ENCODE results near the gene DUSP22. TPM values are rescaled to one million over a fixed set of nuclear protein-coding genes. Genes with fewer than 3 reads are reported as not detected.

Gene DUSP22
- total RNA-seq, 1 experiment from 2014 or later: 25.0 TPM

DNA sequence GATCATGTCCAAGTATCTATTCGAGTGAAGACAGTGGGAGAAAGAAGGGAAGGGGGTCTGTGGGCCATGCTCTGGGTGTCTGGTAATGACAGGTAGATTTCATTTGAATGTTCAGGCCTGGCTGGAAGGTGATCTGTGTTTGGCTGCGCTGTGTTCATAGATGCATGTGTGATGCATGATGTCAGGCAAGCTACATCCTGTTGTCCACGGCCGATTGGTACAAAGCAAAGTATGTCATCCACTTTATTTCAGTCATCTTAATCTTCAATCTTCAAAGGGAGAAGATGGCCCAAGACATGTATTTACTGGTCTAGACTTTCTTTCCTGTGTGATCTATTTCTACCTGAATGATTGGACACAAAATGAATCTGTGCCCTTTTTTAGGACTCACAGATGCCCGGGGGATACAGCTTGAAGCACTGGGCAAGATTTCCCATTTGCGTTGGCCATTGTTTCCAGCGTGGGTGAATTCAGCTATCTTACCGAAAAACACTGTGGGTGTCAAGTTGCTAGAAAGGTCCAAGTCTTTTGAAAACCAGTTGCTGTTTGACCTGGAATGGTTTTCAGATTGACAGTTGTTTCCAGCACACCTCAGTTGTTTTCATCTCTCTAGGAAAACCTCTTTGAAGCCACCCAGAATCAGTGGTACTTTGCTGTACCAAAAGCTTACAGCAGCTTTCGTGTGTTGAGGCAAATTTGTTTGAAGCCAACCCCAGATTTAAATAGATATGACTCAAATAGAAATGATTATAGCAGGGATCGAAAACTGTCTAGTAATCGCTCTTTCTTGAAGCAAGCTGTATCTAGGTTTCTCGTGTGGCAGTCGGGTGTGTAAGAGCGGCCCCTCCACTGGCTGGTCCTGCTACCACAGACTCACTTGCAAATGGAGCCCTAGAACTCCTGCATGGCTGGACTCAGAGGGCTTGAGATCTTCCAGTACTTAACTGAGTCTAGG lies 27.2 kb downstream of the DUSP22 start:
- Mint-ChIP-seq H3K4me1 (peaks cover 7 to 10% of the 10 kb centered on the region in 2 experiments), H3K9me3 (peaks cover 42 to 46% of the 10 kb centered on the region in 2 experiments), H3K27ac (no peak overlapping the region; a peak in 1 of 7 replicates), H3K27me3 (ENCODE audit: low read depth) (no peaks in the 10 kb centered on the region), H3K36me3 (ENCODE audit: insufficient read depth in 1 of 3, low read depth in 3 of 3) (peaks cover 4 to 16% (median 9%) of the 10 kb centered on the region in 3 experiments; a peak in 6 of 7 replicates), H3K4me3 (no peak overlapping the region)
- Histone ChIP-seq H3K79me1 (ENCODE audit: insufficient read depth, low read depth, low read length, poor library complexity, severe bottlenecking) (no peaks in the 10 kb centered on the region), H3K9ac (ENCODE audit: extremely low read depth, insufficient read length, low read length) (no peak overlapping the region), H2AK5ac (ENCODE audit: insufficient read length, low read length) (no peak overlapping the region), H4K8ac (replicated peaks; ENCODE audit: insufficient read length, low read depth, low read length) (no peak overlapping the region), H2BK5ac (ENCODE audit: insufficient read length, low read length) (no peak overlapping the region), H3K79me2 (ENCODE audit: insufficient read depth, low read length) (no peaks in the 10 kb centered on the region), H3K27ac (ENCODE audit: insufficient read length, low read depth, low read length) (no peak overlapping the region), H3K4ac (ENCODE audit: low read depth, low read length) (no peak overlapping the region), H2BK20ac (ENCODE audit: low read depth, low read length, poor library complexity, severe bottlenecking) (no peak overlapping the region), H4K20me1 (ENCODE audit: control insufficient read depth, insufficient read depth, insufficient read length) (no peaks in the 10 kb centered on the region), H3T11ph (ENCODE audit: low read length) (no peak overlapping the region), H2BK15ac (ENCODE audit: low read depth, low read length) (no peak overlapping the region), H4K91ac (ENCODE audit: insufficient read length, low read depth, low read length) (no peak overlapping the region), H3K23me2 (ENCODE audit: insufficient read length, low read depth, low read length, poor library complexity, severe bottlenecking) (no peaks in the 10 kb centered on the region), H3K23ac (ENCODE audit: insufficient read length, low read depth, low read length) (no peak overlapping the region), H2AFZ (ENCODE audit: low read length) (no peak overlapping the region), H3K56ac (ENCODE audit: insufficient read length, low read depth, low read length) (no peak overlapping the region), H3K9me3 (ENCODE audit: control insufficient read depth, low read depth, low read length) (peaks cover 88% of the 10 kb centered on the region), H3K4me1 (ENCODE audit: insufficient read depth, low read length) (no peaks in the 10 kb centered on the region), H2BK12ac (ENCODE audit: insufficient read length, low read depth, low read length) (no peak overlapping the region), H3K27me3 (ENCODE audit: insufficient read depth, low read length) (no peaks in the 10 kb centered on the region), H4K5ac (ENCODE audit: insufficient read length, low read depth, low read length) (no peak overlapping the region), H3K14ac (ENCODE audit: insufficient read depth, low read length) (no peak overlapping the region), H3K4me2 (ENCODE audit: insufficient read depth, insufficient read length, low read length) (no peak overlapping the region), H3K18ac (ENCODE audit: insufficient read length, low read depth, low read length) (no peak overlapping the region), H2BK120ac (ENCODE audit: low read depth, low read length, poor library complexity, severe bottlenecking) (no peak overlapping the region)
- no CpG with 5 or more reads among the region's 14 CpGs for WGBS (ENCODE audit: extremely low coverage, insufficient read length, low lambda C conversion rate)
- no peak for TF ChIP-seq CTCF (conservative IDR thresholded peaks at IDR 0.05)
- DNase-seq: no peak

All from H9 (cell line).